Chondrocyte (in vitro differentiated cells): ENCODE results near the gene NEDD4L. TPM values are rescaled to one million over a fixed set of nuclear protein-coding genes. Genes with fewer than 3 reads are reported as not detected.

ENCODE experiments used
- DNase-seq: peaks from one replicate; pipeline ENCODE4 v3.0.0; 2021; ENCODE audit warnings: mixed read lengths, low spot score
- H3K27ac Mint-ChIP-seq: one replicate; pipeline ENCODE4 v1.8.0; 2021; ENCODE audit warnings: mild to moderate bottlenecking, moderate library complexity, mixed read lengths; ENCODE audit not compliant: unreplicated experiment
- H3K27me3 Mint-ChIP-seq: 2 replicates; pipeline ENCODE4 v1.8.0; 2021; ENCODE audit warnings: low read depth, mixed read lengths
- H3K36me3 Mint-ChIP-seq: 2 replicates; pipeline ENCODE4 v1.8.0; 2021; ENCODE audit warnings: low read depth, mixed read lengths
- H3K4me1 Mint-ChIP-seq: 2 replicates; pipeline ENCODE4 v1.8.0; 2021; ENCODE audit warnings: low read depth, mild to moderate bottlenecking, mixed read lengths
- H3K4me3 Mint-ChIP-seq: one replicate; pipeline ENCODE4 v1.8.0; 2021; ENCODE audit warnings: mild to moderate bottlenecking, moderate library complexity, mixed read lengths; ENCODE audit not compliant: unreplicated experiment
- H3K9me3 Mint-ChIP-seq: 2 replicates; pipeline ENCODE4 v1.8.0; 2021; ENCODE audit warnings: low read depth, mixed read lengths
- total RNA-seq: library from RNA; stranded (reverse); gene quantifications from 3 replicates; pipeline ENCODE4 v1.2.1, GENCODE V29; 2021
- TF ChIP-seq, protein P1 (sequence below): fragments of 200-600 bp; sonication (generic); IDR thresholded peaks from 2 replicates; pipeline ENCODE4 v1.5.0; 2021; ENCODE audit warnings: antibody characterized with exemption, mild to moderate bottlenecking, moderate library complexity

Gene NEDD4L
- total RNA-seq, 1 donor from 2014 or later: 25.8 TPM

DNA sequence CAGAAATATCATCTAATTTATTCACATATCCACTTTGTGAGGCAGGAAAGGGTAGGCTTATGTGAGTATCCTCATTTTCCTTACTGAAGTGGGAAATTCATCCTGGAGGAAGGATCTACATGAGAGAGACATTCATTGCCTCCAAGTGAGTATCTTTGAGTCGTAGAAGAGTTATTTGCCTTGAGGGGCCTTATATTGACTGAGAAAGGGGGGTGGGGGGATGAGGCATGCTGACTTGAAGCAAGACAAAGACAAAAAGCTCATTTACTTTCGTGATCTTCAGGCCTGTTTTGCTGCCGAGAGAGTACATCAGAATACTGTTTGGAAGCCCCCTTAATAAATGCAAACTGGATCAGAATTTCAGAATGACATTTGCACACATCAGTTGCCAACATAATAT is 17.6 kb upstream of the NEDD4L start:
- TF ChIP-seq, protein P1, sequence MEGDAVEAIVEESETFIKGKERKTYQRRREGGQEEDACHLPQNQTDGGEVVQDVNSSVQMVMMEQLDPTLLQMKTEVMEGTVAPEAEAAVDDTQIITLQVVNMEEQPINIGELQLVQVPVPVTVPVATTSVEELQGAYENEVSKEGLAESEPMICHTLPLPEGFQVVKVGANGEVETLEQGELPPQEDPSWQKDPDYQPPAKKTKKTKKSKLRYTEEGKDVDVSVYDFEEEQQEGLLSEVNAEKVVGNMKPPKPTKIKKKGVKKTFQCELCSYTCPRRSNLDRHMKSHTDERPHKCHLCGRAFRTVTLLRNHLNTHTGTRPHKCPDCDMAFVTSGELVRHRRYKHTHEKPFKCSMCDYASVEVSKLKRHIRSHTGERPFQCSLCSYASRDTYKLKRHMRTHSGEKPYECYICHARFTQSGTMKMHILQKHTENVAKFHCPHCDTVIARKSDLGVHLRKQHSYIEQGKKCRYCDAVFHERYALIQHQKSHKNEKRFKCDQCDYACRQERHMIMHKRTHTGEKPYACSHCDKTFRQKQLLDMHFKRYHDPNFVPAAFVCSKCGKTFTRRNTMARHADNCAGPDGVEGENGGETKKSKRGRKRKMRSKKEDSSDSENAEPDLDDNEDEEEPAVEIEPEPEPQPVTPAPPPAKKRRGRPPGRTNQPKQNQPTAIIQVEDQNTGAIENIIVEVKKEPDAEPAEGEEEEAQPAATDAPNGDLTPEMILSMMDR: no peak
- Mint-ChIP-seq H3K27me3 (no peaks in the 10 kb centered on the region), H3K36me3 (no peaks in the 10 kb centered on the region), H3K4me3 (no peak overlapping the region), H3K9me3 (no peaks in the 10 kb centered on the region), H3K4me1 (no peaks in the 10 kb centered on the region), H3K27ac (no peak overlapping the region)
- no peak for DNase-seq

DNA sequence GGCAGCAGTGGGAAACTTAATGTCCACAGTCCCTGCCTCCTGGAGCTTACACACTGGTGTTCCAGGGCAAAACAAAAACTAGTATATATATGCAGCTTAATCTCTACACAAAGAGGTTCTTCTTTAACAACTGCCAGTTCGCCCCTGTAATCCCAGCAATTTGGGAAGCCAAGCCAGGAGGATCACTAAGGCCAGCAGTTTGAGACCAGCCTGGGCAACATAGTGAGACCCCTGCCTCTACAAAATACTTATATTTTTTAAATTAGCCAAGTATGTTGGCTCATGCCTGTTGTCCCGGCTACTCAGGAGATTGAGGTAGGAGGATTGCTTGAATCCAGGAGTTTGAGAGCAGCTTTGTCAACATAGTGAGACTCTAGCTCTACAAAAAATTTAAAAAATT is 17.2 kb upstream of the NEDD4L start:
- no peaks in the 10 kb centered on the region for H3K36me3 Mint-ChIP-seq
- no peak overlapping the region for H3K27ac Mint-ChIP-seq
- no peaks in the 10 kb centered on the region for H3K4me1 Mint-ChIP-seq
- DNase-seq: no peak
- TF ChIP-seq, protein P1: no peak
- no peak overlapping the region for H3K4me3 Mint-ChIP-seq
- H3K9me3 Mint-ChIP-seq: no peaks in the 10 kb centered on the region
- H3K27me3 Mint-ChIP-seq: no peaks in the 10 kb centered on the region

DNA sequence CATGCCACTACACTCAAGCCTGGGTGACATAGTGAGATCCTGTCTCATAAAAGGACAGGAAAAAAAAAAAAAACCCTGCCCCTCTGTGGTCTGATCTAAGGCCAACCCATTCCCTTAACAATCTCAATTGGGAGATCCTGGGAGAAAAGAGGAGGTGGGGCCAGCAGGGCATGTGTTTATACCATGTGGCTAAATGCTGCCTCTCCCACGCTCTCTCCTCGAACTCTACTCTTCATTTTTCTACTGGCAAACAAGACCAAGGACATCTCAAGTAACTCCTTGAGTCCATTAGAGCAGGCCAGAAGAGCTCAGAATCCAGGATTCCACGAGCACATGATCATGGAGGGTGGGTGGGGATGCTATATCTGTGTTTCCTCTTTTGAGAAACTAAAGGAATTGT is 16.7 kb upstream of the NEDD4L start:
- TF ChIP-seq, protein P1: no peak
- Mint-ChIP-seq H3K4me1 (no peaks in the 10 kb centered on the region), H3K4me3 (no peak overlapping the region), H3K9me3 (no peaks in the 10 kb centered on the region), H3K27ac (no peak overlapping the region), H3K36me3 (no peaks in the 10 kb centered on the region), H3K27me3 (no peaks in the 10 kb centered on the region)
- DNase-seq: no peak

DNA sequence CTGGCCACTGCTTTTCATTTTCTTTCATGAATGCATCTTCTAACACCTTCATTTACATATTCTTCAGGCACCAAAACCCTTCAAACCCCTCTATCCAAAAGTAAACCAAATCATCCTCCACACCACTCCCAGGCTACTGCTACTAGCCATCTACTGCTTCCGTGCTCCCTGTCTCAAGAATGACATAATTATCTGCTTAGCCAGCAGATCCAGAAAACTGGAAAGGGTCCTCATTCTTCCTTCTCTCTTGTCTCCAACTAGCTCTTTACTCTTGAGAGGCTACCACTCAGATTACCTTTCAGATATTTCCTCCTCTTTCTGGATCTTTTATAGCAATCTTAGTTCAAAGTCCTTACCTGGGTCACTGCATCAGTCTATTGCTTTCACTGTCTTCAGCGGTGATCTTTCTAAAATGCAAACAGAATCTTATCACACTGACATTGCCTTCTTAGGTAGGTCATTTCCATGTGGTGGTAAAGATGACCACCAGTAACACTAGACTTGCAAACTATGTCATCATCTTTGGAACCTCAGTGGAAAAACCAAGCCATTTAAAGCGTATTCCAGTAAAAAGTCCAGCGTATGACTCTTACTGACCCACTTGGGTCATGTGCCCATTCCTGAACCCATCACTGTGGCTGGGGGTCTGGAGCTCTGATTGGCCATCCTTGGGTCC is 15.8 kb upstream of the NEDD4L start:
- Mint-ChIP-seq H3K27me3 (no peaks in the 10 kb centered on the region), H3K27ac (no peak overlapping the region), H3K4me3 (no peak overlapping the region), H3K4me1 (no peaks in the 10 kb centered on the region), H3K36me3 (no peaks in the 10 kb centered on the region), H3K9me3 (no peaks in the 10 kb centered on the region)
- no peak for DNase-seq
- TF ChIP-seq, protein P1: no peak

DNA sequence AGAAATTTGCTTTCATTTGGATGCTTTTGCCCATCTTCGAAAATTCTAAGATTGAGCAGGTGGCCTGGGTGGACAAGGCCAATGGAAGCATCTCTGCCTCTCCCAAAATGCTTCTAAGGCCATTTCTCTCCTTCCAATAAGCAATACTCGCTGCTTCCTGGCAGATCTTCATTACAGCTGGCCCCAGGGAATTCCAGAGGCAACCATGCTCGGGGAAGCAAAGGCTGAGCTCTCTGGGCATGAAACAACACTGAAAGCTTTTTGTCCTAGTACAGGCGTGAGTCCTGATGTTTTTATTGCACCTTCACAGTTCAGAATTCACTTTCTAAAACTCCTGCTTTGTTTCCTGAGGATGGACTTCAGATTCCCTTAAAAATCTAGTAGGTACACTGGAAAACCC is 11.8 kb upstream of the NEDD4L start:
- Mint-ChIP-seq H3K27me3 (peaks cover 6% of the 10 kb centered on the region), H3K27ac (no peak overlapping the region), H3K9me3 (no peaks in the 10 kb centered on the region), H3K36me3 (no peaks in the 10 kb centered on the region), H3K4me3 (no peak overlapping the region), H3K4me1 (no peaks in the 10 kb centered on the region)
- TF ChIP-seq, protein P1: no peak
- no peak for DNase-seq
